GM12872 (cell line): ENCODE results near the gene HIPK2.

Experiments
- CTCF ChIP-seq: IDR thresholded peaks from 3 replicates; pipeline ENCODE4 v1.5.1; 2011; ENCODE audit warnings: low read depth, mild to moderate bottlenecking, low read length, moderate library complexity; ENCODE audit not compliant: insufficient read depth

HIPK2 gene

GRCh38 chr7:139711991-139712743 is 65.6 kb downstream of the HIPK2 start:
- no peak for TF ChIP-seq CTCF

GRCh38 chr7:139710036-139710435 is 67.8 kb downstream of the HIPK2 start:
- no peak for TF ChIP-seq CTCF

GRCh38 chr7:139709485-139709884 is 68.3 kb downstream of the HIPK2 start:
- TF ChIP-seq CTCF, result no peak

- TF ChIP-seq CTCF, result no peak
Measured at GRCh38 chr7:139708541-139708940, 69.3 kb downstream of the HIPK2 start.

- TF ChIP-seq CTCF, result no peak
Measured at GRCh38 chr7:139706837-139707236, 71.0 kb downstream of the HIPK2 start.

GRCh38 chr7:139704308-139704879 is 73.4 kb downstream of the HIPK2 start:
- TF ChIP-seq CTCF, result no peak

- no peak for TF ChIP-seq CTCF
Measured at GRCh38 chr7:139703487-139704307, 74.1 kb downstream of the HIPK2 start.
